DOHH2 (cell line): Measurements from ENCODE around the gene FAM217A.

Source experiments
- CTCF ChIP-seq: fragments of 200-600 bp; sonication (generic); IDR thresholded peaks from one replicate; pipeline ENCODE4 v1.5.1; 2014; ENCODE audit warnings: antibody characterized with exemption, mild to moderate bottlenecking, low read depth, low read length; ENCODE audit not compliant: poor library complexity, severe bottlenecking
- EZH2phosphoT487 ChIP-seq: fragments of 200-600 bp; sonication (generic); IDR thresholded peaks from 2 replicates; pipeline ENCODE4 v1.6.1; 2017; ENCODE audit warnings: borderline replicate concordance, mild to moderate bottlenecking, antibody characterized with exemption, low read length, moderate library complexity, mixed read lengths

- TF ChIP-seq CTCF (no peak), EZH2phosphoT487 (no peak)
These were observed 53.3 kb downstream of the FAM217A start for GRCh38 chr6:4025681-4026080.
